GM21528 (cell line): Measurements from ENCODE around the gene ADGRE3.
"Not testable (repeated sequence)": the region's sequence is repeated elsewhere in the genome, so short reads cannot be mapped to it uniquely, and the experiment has no call there.

ENCODE experiments used
- ATAC-seq: cut with Tn5 transposase; IDR thresholded peaks from one replicate; pipeline ENCODE4 v1.9.1; 2021; ENCODE audit warnings: mild to moderate bottlenecking, moderate library complexity; ENCODE audit not compliant: unreplicated experiment, low FRiP score

Gene ADGRE3

DNA sequence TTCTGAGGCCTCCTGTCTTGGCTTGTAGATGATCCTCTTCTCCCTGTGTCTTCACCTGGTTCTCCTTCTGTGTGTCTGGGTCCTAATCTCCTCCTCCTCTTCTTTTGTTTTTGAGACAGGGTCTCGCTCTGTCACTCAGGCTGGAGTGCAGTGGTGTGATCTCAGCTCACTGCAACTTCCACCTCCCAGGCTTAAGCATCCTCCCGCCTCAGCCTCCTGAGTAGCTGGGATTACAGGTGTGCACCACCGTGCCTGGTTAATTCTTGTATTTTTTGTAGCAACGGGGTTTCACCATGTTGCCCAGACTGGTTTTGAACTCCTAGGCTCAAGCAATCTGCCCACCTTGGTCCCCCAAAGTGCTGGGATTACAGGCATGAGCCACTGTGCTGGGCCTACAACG is 62.4 kb downstream of the ADGRE3 start:
- not testable (repeated sequence) for ATAC-seq

- ATAC-seq = no peak
Observed at GRCh38 chr19:14611051-14611450, 63.6 kb downstream of the ADGRE3 start.

DNA sequence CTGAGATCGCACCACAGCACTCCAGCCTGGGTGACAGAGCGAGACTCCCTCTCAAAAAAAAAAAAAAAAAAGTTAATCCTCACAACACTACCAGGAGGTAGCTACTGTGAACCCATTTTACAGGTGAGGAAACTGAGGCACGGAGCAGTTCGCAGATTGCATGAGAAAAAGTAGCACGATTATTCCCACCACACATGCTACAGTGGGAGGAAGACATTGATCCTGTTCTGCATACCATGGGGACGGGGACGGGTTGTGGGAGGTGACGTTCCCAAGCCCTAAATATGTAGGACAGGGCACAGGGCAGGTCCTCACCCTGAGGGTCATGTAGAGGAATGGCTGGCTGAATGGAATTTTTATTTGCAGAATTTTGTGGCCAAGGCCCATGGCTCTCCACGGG is 68.0 kb downstream of the ADGRE3 start:
- ATAC-seq = no peak

GRCh38 chr19:14603990-14604387 is 70.7 kb downstream of the ADGRE3 start:
- peak; percentile 69 for ATAC-seq

- no peak for ATAC-seq
Observed at GRCh38 chr19:14599548-14600147, 75.0 kb downstream of the ADGRE3 start.

DNA sequence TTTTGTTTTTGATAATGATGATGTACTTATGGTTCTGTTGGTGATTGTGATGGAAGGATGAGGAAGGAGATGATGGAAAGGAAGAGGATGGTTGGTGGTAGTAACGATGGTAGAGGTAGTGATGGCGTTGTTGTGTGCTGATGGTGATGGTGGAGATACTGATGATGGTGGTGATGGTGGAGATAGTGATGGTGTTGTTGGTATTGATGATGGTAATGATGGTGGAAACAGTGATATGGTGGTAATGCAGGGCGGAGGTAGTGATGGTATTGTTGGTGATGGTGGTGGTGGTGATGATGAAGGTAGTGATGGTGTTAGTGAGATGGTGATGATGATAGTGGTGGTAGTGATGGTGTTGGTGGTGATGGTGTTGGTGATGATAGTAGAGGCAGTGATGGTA is 79.1 kb downstream of the ADGRE3 start:
- no peak for ATAC-seq

DNA sequence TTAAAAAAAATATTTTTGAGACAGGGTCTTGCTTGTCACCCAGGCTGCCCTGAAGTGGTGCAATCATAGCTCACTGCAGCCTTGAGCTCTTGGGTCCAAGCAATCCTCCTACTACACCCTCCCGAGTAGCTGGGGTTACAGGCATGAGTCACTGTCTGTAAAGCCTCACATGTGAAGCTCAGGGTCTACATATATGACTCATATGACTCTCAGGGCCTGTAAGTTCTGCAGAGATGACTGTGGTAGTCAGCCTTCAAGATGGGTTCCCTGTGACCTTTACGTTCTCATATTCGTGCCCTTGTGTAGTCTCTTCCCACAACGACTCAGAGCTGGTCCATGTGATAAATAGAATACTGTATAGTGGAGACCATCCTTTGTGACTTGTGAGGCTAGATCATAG is 85.2 kb downstream of the ADGRE3 start:
- ATAC-seq = not testable (repeated sequence)

DNA sequence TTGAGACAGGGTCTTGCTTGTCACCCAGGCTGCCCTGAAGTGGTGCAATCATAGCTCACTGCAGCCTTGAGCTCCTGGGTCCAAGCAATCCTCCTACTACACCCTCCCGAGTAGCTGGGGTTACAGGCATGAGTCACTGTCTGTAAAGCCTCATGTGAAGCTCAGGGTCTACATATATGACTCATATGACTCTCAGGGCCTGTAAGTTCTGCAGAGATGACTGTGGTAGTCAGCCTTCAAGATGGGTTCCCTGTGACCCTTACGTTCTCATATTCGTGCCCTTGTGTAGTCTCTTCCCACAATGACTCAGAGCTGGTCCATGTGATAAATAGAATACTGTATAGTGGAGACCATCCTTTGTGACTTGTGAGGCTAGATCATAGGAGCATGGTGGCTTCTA is 89.5 kb downstream of the ADGRE3 start:
- peak; percentile 60 for ATAC-seq

GRCh38 chr19:14584372-14584771 is 90.3 kb downstream of the ADGRE3 start:
- not testable (repeated sequence) for ATAC-seq

GRCh38 chr19:14582894-14583340 is 91.7 kb downstream of the ADGRE3 start, which contains the start of gene CLEC17A:
Gene CLEC17A (plus strand): TSS chr19:14583084. CDS start chr19:14583161, 77 bp downstream.
- no peak for ATAC-seq

DNA sequence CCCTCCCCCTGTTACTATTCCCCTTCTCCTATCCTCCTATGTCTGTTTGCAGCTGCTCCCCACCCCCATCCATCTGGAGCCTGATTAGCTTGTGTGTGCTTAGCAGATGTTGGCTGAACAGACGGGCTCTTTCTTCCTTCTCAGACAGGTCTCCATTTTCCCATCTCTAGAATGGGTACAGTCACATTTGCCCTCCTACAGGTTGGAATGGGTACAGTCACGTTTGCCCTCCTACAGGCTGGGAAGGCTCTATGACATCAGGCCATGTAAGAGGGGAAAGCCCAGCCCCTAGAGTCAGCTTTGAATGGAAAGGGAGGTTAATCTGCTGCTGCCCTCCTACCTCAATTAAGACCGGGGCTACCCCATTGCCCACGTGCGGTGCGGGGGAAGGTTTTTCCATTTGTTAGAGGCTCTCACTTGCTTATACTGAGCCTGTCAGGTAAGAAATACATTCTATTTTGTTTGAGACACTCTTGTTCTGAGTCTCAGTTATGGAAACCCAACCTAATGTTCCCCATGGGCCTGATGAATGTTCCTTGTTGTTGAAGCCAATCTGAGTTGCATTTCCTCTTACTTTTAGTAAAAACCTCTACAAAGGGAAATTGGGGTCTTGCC is 93.9 kb downstream of the ADGRE3 start:
- ATAC-seq = no peak

- ATAC-seq = no peak
Observed at GRCh38 chr19:14577885-14578427, 96.7 kb downstream of the ADGRE3 start.

DNA sequence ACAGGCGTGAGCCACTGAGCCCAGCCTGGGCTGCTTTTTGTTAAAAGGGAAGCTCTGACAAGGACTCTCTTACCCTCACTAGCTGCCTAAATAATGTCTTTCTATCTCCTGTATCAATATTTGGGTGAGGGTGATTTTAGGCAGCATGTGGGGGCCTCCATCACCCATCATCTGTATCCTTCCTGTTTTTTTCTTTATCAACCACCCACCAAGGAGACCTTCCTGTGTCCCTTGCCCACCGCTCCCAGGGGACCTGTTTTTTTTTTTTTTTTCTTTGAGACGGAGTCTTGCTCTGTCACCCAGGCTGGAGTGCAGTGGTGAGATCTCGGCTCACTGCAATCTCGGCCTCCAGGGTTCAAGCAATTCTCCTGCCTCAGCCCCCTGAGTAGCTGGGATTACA is 97.4 kb downstream of the ADGRE3 start:
- no peak for ATAC-seq

DNA sequence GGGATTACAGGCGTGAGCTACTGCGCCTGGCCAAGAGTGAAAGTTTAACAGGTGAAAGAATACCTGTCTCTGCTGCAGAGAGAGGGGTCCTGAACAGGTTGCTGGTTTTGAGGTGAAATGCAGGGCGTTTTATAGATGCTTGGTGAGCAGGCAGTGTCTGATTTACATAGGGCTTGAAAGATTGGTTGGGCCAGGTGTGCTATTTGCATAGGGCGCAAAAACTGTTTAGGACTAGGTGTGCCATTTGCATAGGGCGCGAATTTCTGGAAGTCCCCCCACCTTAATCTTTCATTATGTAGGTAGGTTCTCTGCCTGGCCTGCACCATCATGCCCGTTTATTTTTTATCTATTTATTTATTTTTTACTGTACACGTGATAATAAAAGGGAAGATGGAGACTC is 98.3 kb downstream of the ADGRE3 start:
- ATAC-seq = no peak

GRCh38 chr19:14575428-14575980 is 99.1 kb downstream of the ADGRE3 start:
- ATAC-seq = no peak

GRCh38 chr19:14571695-14572490 is 102.8 kb downstream of the ADGRE3 start, which contains the start of gene NDUFB7:
Gene NDUFB7 (minus strand): TSS chr19:14572066. CDS start chr19:14572000, 66 bp downstream.
- peak; percentile 84 for ATAC-seq

DNA sequence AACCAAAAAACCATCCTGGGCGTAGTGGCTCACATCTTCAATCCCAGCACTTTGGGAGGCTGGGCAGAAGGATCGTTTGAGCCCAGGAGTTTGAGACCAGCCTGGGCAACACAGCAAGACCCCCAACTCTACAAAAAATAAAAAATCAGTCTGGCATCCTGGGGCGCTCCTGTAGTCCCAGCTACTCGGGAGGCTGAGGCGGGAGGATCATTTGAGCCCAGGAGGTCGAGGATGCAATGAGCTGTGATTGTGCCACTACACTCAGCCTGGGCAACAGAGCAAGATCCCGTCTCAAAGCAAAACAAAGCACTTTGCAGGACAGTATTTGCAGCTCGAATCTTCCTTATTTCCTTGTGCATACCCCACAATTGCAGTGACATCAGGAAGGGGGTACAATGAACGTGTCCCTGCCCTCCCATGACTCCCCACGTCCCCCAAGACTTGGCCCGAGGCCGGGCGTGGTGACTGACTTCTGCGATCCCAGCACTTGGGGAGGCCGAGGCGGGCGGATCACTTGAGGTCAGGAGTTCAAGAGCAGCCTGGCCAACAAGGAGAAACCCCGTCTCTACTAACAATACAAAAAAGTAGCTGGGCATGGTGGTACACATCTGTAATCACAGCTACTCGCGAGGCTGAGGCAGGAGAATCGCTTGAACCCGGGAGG is 103.6 kb downstream of the ADGRE3 start:
- no peak for ATAC-seq
